Measurements from ENCODE around the gene RASSF8.

Gene RASSF8

DNA sequence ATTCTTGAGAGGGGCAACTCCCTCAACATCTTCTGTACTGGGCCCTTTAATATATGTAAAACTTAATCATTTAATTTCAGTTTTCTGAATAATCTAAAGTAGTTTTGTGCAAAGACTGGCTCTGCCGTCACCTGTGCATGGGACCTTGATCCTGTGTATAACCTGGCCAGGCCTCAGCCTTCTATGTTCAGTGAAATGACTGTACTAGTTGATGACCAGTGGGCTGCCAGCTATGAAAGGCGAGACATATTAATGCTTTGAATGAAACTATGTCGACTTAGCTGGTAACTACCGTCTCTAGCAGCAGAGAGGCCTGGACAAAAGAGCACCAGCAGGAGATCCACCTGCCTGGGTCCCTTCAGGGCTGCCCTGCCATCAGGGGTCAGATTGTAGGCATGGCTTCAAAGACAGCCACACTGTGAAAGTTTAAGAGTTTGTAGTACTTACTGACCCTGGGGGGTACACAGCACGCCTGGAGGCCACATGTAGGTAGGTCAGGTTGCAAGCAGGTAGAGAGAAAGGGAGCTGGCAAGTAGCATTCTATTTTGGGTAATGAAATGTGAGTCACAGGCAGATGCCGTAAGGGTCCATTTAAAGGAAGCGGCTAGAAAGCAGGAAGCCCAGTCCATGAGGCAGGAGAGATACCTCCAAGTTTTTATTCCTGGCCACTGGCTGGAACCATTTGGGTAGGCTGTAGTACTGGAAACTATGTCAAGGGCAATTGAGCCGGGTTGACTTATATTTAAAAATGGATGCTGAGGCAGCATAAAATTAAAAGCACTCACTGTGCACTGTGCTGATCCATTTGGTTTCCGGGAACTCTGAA is 89.1 kb downstream of the RASSF8 start:
- TF ChIP-seq NFIC (IDR thresholded peaks at IDR 0.05) (no peak), RAD21 (IDR thresholded peaks at IDR 0.05; ENCODE audit: low read depth) (no peak), TAF1 (IDR thresholded peaks at IDR 0.05; ENCODE audit: low read depth) (no peak)
- TF ChIP-seq, protein P1, sequence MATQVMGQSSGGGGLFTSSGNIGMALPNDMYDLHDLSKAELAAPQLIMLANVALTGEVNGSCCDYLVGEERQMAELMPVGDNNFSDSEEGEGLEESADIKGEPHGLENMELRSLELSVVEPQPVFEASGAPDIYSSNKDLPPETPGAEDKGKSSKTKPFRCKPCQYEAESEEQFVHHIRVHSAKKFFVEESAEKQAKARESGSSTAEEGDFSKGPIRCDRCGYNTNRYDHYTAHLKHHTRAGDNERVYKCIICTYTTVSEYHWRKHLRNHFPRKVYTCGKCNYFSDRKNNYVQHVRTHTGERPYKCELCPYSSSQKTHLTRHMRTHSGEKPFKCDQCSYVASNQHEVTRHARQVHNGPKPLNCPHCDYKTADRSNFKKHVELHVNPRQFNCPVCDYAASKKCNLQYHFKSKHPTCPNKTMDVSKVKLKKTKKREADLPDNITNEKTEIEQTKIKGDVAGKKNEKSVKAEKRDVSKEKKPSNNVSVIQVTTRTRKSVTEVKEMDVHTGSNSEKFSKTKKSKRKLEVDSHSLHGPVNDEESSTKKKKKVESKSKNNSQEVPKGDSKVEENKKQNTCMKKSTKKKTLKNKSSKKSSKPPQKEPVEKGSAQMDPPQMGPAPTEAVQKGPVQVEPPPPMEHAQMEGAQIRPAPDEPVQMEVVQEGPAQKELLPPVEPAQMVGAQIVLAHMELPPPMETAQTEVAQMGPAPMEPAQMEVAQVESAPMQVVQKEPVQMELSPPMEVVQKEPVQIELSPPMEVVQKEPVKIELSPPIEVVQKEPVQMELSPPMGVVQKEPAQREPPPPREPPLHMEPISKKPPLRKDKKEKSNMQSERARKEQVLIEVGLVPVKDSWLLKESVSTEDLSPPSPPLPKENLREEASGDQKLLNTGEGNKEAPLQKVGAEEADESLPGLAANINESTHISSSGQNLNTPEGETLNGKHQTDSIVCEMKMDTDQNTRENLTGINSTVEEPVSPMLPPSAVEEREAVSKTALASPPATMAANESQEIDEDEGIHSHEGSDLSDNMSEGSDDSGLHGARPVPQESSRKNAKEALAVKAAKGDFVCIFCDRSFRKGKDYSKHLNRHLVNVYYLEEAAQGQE (IDR thresholded peaks at IDR 0.05; ENCODE audit: low read depth) = no peak

DNA sequence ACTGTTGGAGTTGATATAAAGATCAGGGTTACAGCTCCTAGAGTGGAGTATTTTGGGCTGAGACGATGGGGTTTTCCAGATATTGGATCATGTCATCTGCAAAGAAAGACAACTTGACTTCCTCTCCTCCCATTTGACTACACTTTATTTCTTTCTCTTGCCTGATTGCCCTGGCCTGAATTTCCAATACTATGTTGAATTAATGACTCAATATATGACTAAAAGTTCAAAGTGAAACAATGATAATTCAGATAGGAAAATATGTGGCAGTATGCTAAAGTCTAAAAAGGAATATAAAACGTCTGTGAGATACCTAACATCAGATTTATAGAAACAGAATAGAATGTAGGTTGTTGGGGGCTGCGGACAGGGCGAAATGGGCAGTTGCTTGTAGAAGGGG is 94.2 kb downstream of the RASSF8 start:
- no peak for TF ChIP-seq CEBPB (IDR thresholded peaks at IDR 0.05)
- TF ChIP-seq, protein P1 (IDR thresholded peaks at IDR 0.05; ENCODE audit: low read depth) = no peak
- TF ChIP-seq YY1 (IDR thresholded peaks at IDR 0.05; ENCODE audit: low read depth) = no peak

DNA sequence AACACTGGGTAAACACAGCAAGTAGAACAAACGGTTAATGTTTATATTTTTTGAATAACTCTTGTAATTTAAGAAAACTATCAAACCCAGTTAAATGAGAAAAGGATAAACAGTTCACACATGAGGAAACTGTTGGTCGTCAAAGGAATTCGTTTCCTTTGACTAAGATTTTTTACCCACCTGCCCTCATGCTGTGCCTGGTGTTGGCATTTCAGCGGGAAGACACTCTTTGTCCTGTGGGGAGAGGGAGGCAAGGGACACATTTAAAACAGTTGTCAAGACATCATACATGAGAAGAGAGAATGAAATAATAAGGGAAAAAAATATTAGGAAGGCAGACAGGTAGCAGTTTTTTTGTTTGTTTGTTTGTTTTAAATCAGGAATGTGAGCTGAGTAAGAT is 95.9 kb downstream of the RASSF8 start:
- no peak for TF ChIP-seq CEBPB (IDR thresholded peaks at IDR 0.05)
- TF ChIP-seq TEAD4 (IDR thresholded peaks at IDR 0.05) = no peak
- TF ChIP-seq FOXM1 (IDR thresholded peaks at IDR 0.05; ENCODE audit: borderline replicate concordance, low read depth) = no peak
- no peak for TF ChIP-seq TCF12 (IDR thresholded peaks at IDR 0.05; ENCODE audit: low read depth)
- TF ChIP-seq, protein P2, sequence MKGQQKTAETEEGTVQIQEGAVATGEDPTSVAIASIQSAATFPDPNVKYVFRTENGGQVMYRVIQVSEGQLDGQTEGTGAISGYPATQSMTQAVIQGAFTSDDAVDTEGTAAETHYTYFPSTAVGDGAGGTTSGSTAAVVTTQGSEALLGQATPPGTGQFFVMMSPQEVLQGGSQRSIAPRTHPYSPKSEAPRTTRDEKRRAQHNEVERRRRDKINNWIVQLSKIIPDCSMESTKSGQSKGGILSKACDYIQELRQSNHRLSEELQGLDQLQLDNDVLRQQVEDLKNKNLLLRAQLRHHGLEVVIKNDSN (IDR thresholded peaks at IDR 0.05) = no peak
- no peak for TF ChIP-seq EGR1 (IDR thresholded peaks at IDR 0.05)
- TF ChIP-seq, protein P3, sequence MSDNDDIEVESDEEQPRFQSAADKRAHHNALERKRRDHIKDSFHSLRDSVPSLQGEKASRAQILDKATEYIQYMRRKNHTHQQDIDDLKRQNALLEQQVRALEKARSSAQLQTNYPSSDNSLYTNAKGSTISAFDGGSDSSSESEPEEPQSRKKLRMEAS (IDR thresholded peaks at IDR 0.05) = no peak
- no peak for TF ChIP-seq ZBTB7A (IDR thresholded peaks at IDR 0.05; ENCODE audit: low read depth)
- no peak for TF ChIP-seq NFIC (IDR thresholded peaks at IDR 0.05)
- no peak for TF ChIP-seq CREB1 (IDR thresholded peaks at IDR 0.05; ENCODE audit: low read depth)
- TF ChIP-seq YY1 (IDR thresholded peaks at IDR 0.05; ENCODE audit: low read depth) = no peak
- TF ChIP-seq EP300 (IDR thresholded peaks at IDR 0.05; ENCODE audit: borderline replicate concordance) = no peak
- TF ChIP-seq, protein P1 (IDR thresholded peaks at IDR 0.05; ENCODE audit: low read depth) = no peak
- no peak for TF ChIP-seq TAF1 (IDR thresholded peaks at IDR 0.05; ENCODE audit: low read depth)
- TF ChIP-seq RAD21 (IDR thresholded peaks at IDR 0.05; ENCODE audit: low read depth) = no peak

DNA sequence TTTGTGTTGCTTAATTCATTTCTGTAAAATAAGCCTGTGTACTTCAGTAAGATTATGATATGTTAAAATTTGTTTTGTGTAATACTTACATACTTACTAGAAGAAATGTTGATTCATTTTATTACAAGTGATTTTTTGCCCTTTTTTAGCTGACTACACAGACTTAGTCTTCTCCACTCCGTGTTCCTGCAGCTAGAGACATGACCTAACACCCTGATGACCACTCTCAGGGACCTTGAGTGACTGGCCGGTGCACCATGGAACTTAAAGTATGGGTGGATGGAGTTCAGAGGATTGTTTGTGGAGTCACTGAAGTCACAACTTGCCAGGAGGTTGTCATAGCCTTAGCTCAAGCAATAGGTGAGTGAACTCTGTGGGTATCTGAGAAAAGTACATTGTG is 96.6 kb downstream of the RASSF8 start:
- no peak for TF ChIP-seq CEBPB (IDR thresholded peaks at IDR 0.05)
- no peak for TF ChIP-seq FOXM1 (IDR thresholded peaks at IDR 0.05; ENCODE audit: borderline replicate concordance, low read depth)
- no peak for TF ChIP-seq TCF12 (IDR thresholded peaks at IDR 0.05; ENCODE audit: low read depth)
- TF ChIP-seq TEAD4 (IDR thresholded peaks at IDR 0.05) = no peak
- TF ChIP-seq RAD21 (IDR thresholded peaks at IDR 0.05; ENCODE audit: low read depth) = no peak
- TF ChIP-seq NFIC (IDR thresholded peaks at IDR 0.05) = no peak
- TF ChIP-seq CREB1 (IDR thresholded peaks at IDR 0.05; ENCODE audit: low read depth) = no peak
- TF ChIP-seq, protein P1 (IDR thresholded peaks at IDR 0.05; ENCODE audit: low read depth) = no peak
- no peak for TF ChIP-seq ZBTB7A (IDR thresholded peaks at IDR 0.05; ENCODE audit: low read depth)
- TF ChIP-seq, protein P2 (IDR thresholded peaks at IDR 0.05) = no peak
- TF ChIP-seq YY1 (IDR thresholded peaks at IDR 0.05; ENCODE audit: low read depth) = no peak
- TF ChIP-seq, protein P3 (IDR thresholded peaks at IDR 0.05) = no peak

Measured in Ishikawa (cell line).